Hematopoietic multipotent progenitor cell treated with erythropoietin and hydrocortisone succinate and interleukin-3 and kit ligand, for 4 days (in vitro differentiated cells): ENCODE data around the gene MLXIP.
A peak's percentile ranks its signal among the peaks of the same experiment; 100 is the strongest.
"Not testable (repeated sequence)": the region's sequence is repeated elsewhere in the genome, so short reads cannot be mapped to it uniquely, and the experiment has no call there.

Experiments used
- DNase-seq: peaks from one replicate; pipeline ENCODE4 v3.0.0-alpha.2; 2015

The MLXIP gene

GRCh38 chr12:122158700-122159285 lies 80.2 kb downstream of the MLXIP start:
- no peak for DNase-seq

GRCh38 chr12:122159882-122160281 lies 81.3 kb downstream of the MLXIP start:
- no peak for DNase-seq

GRCh38 chr12:122160761-122161160 lies 82.2 kb downstream of the MLXIP start:
- DNase-seq, result no peak

GRCh38 chr12:122161682-122162081 lies 83.1 kb downstream of the MLXIP start:
- DNase-seq, result peak; percentile 33

GRCh38 chr12:122162976-122163375 lies 84.4 kb downstream of the MLXIP start:
- DNase-seq, result no peak

- DNase-seq, result no peak
These were observed 88.1 kb downstream of the MLXIP start for GRCh38 chr12:122166422-122167349.

- DNase-seq, result no peak
These were observed 88.9 kb downstream of the MLXIP start for GRCh38 chr12:122167356-122167925.

- no peak for DNase-seq
These were observed 89.9 kb downstream of the MLXIP start for GRCh38 chr12:122168492-122168891.

GRCh38 chr12:122171399-122171798 lies 92.8 kb downstream of the MLXIP start:
- no peak for DNase-seq

- no peak for DNase-seq
These were observed 93.8 kb downstream of the MLXIP start for GRCh38 chr12:122172262-122172939.

- DNase-seq, result no peak
These were observed 95.7 kb downstream of the MLXIP start, which contains the start of gene IL31 for GRCh38 chr12:122174155-122174845. IL31 (minus strand) TSS chr12:122174221; CDS start chr12:122174172, 49 bp downstream.

GRCh38 chr12:122176473-122176872 lies 97.9 kb downstream of the MLXIP start:
- DNase-seq, result not testable (repeated sequence)

GRCh38 chr12:122182887-122183587 lies 104.5 kb downstream of the MLXIP start, which contains the start of gene LRRC43:
LRRC43 (plus strand) TSS chr12:122183123; CDS start chr12:122183145, 22 bp downstream.
- DNase-seq, result peak; percentile 47

- no peak for DNase-seq
These were observed 105.0 kb downstream of the MLXIP start for GRCh38 chr12:122183588-122183940.

GRCh38 chr12:122184517-122184916 lies 106.0 kb downstream of the MLXIP start:
- DNase-seq, result peak; percentile 54

- DNase-seq, result no peak
These were observed 106.5 kb downstream of the MLXIP start for GRCh38 chr12:122185079-122185478.

- no peak for DNase-seq
These were observed 107.0 kb downstream of the MLXIP start for GRCh38 chr12:122185494-122186082.

GRCh38 chr12:122187466-122187865 lies 108.9 kb downstream of the MLXIP start:
- DNase-seq, result no peak

GRCh38 chr12:122189626-122190475 lies 111.3 kb downstream of the MLXIP start:
- no peak for DNase-seq
